Measurements from ENCODE around the gene IL17RD. TPM values are rescaled to one million over a fixed set of nuclear protein-coding genes. Genes with fewer than 3 reads are reported as not detected.

Gene IL17RD
- total RNA-seq, 1 experiment from 2014 or later: 1.3 TPM

DNA sequence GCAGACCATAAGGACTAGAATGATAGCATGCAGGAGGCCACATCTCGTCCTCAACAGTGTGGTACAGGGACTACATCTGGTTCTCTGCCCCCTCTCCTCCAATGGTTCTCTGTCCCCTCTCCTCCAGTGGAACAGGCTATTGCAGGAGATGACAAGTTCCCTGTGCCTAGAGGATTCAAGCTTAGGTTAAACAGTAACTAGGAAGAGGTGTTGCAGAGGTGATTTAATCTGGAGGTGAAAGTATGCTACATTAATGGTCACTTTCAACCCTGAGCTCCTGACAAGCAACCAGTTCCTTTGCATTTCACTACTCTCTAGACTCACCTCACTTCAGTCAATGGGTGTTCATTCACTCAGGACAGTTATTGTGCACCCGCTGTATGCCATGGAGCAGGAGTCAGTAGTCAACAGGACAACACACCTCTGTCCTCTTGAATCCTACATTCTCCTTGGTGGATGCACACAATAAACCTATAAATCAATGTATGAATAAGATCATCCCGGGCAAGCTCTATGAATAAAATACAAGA, 88.7 kb downstream of the IL17RD start:
- no peak overlapping the region for H3K27ac ChIP-seq (ENCODE audit: low read depth, low read length, poor library complexity, severe bottlenecking)
- POLR2A ChIA-PET (ENCODE audit: low non-redundant PET): no interaction called here
- intact Hi-C loops (cut with micrococcal nuclease; ENCODE audit: unreplicated experiment): no loop called here

DNA sequence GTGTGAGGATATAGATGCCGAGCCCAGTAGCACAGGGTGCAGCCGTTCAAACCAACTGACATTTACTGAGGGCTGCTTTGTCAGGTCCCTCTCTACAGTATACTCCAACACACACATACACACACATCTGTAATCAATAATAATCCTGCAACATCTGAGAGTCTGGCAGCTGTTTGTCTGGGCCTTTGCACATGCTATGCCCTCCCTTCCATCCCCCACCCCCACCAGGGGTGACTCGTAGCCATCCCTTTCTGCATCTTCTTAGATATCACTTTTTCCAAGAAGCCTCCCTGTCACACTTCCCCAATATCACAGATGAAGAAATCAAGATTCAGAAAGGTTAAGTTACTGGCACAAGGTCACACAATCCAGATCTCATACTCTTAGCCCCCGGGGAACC, 91.0 kb downstream of the IL17RD start:
- TF ChIP-seq, protein P1, sequence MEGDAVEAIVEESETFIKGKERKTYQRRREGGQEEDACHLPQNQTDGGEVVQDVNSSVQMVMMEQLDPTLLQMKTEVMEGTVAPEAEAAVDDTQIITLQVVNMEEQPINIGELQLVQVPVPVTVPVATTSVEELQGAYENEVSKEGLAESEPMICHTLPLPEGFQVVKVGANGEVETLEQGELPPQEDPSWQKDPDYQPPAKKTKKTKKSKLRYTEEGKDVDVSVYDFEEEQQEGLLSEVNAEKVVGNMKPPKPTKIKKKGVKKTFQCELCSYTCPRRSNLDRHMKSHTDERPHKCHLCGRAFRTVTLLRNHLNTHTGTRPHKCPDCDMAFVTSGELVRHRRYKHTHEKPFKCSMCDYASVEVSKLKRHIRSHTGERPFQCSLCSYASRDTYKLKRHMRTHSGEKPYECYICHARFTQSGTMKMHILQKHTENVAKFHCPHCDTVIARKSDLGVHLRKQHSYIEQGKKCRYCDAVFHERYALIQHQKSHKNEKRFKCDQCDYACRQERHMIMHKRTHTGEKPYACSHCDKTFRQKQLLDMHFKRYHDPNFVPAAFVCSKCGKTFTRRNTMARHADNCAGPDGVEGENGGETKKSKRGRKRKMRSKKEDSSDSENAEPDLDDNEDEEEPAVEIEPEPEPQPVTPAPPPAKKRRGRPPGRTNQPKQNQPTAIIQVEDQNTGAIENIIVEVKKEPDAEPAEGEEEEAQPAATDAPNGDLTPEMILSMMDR (conservative IDR thresholded peaks at IDR 0.05; ENCODE audit: low read depth, low read length): no peak
- no peak for TF ChIP-seq EZH2 (IDR thresholded peaks at IDR 0.05; ENCODE audit: borderline replicate concordance, low read depth, low read length, poor library complexity, severe bottlenecking)
- Histone ChIP-seq H3K27me3 (replicated peaks; ENCODE audit: insufficient read depth, low read depth, low read length, poor library complexity) (peaks cover 7% of the 10 kb centered on the region), H3K4me3 (ENCODE audit: low read depth, low read length, poor library complexity, severe bottlenecking) (no peak overlapping the region), H3K4me1 (ENCODE audit: insufficient read depth, low read length, poor library complexity, severe bottlenecking) (no peaks in the 10 kb centered on the region), H3K27ac (ENCODE audit: low read depth, low read length, poor library complexity, severe bottlenecking) (no peak overlapping the region), H3K36me3 (ENCODE audit: insufficient read depth, low read length, poor library complexity, severe bottlenecking) (no peaks in the 10 kb centered on the region), H3K9me3 (ENCODE audit: low read depth, low read length, poor library complexity, severe bottlenecking) (no peaks in the 10 kb centered on the region)
- intact Hi-C loops (cut with micrococcal nuclease; ENCODE audit: unreplicated experiment): no loop called here
- ChIA-PET POLR2A (ENCODE audit: low non-redundant PET) (no interaction called here), CTCF (no interaction called here)
- BruUV-seq (replicated peaks): no TSS peak
- no peak for DNase-seq (ENCODE audit: low spot score)

More for the DNA sequence above, 88.7 kb downstream of the IL17RD start:
- TF ChIP-seq, protein P1 (conservative IDR thresholded peaks at IDR 0.05; ENCODE audit: low read depth, low read length): no peak
- no peak for TF ChIP-seq EZH2 (IDR thresholded peaks at IDR 0.05; ENCODE audit: borderline replicate concordance, low read depth, low read length, poor library complexity, severe bottlenecking)
- BruUV-seq (replicated peaks): no TSS peak
- H3K36me3 ChIP-seq (ENCODE audit: insufficient read depth, low read length, poor library complexity, severe bottlenecking): no peaks in the 10 kb centered on the region
- no peak overlapping the region for H3K4me3 ChIP-seq (ENCODE audit: low read depth, low read length, poor library complexity, severe bottlenecking)
- DNase-seq (ENCODE audit: low spot score): no peak
- no peaks in the 10 kb centered on the region for H3K4me1 ChIP-seq (ENCODE audit: insufficient read depth, low read length, poor library complexity, severe bottlenecking)
- CTCF ChIA-PET: no interaction called here
- no peaks in the 10 kb centered on the region for H3K9me3 ChIP-seq (ENCODE audit: low read depth, low read length, poor library complexity, severe bottlenecking)
- peaks cover 7% of the 10 kb centered on the region for H3K27me3 ChIP-seq (replicated peaks; ENCODE audit: insufficient read depth, low read depth, low read length, poor library complexity)

DNA sequence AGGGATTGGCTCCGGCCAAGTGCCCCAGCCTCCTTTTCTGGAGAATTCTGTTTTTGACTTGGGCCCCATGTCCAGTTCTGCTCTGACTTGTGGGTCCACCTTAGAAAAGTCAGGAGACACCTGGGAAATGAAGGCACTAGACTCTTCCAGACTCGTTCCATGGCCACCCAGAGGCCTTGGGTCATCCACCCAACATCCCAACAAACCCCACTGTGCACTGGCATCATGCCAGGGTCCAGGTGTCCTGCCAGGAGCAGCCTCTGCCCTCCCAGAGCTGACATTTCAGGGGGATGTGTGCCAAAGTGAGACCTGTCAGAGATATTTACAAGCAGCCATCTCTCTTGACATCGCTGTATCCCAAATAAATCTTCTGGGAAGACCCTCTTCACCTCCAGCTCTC, 91.5 kb downstream of the IL17RD start:
- DNase-seq (ENCODE audit: low spot score): no peak
- H3K27ac ChIP-seq (ENCODE audit: low read depth, low read length, poor library complexity, severe bottlenecking): no peak overlapping the region
- no peaks in the 10 kb centered on the region for H3K4me1 ChIP-seq (ENCODE audit: insufficient read depth, low read length, poor library complexity, severe bottlenecking)
- H3K9me3 ChIP-seq (ENCODE audit: low read depth, low read length, poor library complexity, severe bottlenecking): no peaks in the 10 kb centered on the region
- peaks cover 7% of the 10 kb centered on the region for H3K27me3 ChIP-seq (replicated peaks; ENCODE audit: insufficient read depth, low read depth, low read length, poor library complexity)
- no TSS peak for BruUV-seq (replicated peaks)
- TF ChIP-seq, protein P1 (conservative IDR thresholded peaks at IDR 0.05; ENCODE audit: low read depth, low read length): no peak
- no peak for TF ChIP-seq EZH2 (IDR thresholded peaks at IDR 0.05; ENCODE audit: borderline replicate concordance, low read depth, low read length, poor library complexity, severe bottlenecking)
- H3K36me3 ChIP-seq (ENCODE audit: insufficient read depth, low read length, poor library complexity, severe bottlenecking): no peaks in the 10 kb centered on the region
- ChIA-PET POLR2A (ENCODE audit: low non-redundant PET) (no interaction called here), CTCF (no interaction called here)
- intact Hi-C loops (cut with micrococcal nuclease; ENCODE audit: unreplicated experiment): no loop called here
- no peak overlapping the region for H3K4me3 ChIP-seq (ENCODE audit: low read depth, low read length, poor library complexity, severe bottlenecking)
